T-cell (primary cell): Measurements from ENCODE around the gene CHTOP. TPM values are rescaled to one million over a fixed set of nuclear protein-coding genes. Genes with fewer than 3 reads are reported as not detected.
"Not testable (repeated sequence)": the region's sequence is repeated elsewhere in the genome, so short reads cannot be mapped to it uniquely, and the experiment has no call there.

Experiments
- ATAC-seq, 4 experiments: fragments of 200-7000 bp in 3 of 4; fragments of 150-1000 bp in 1 of 4; cut with Tn5 transposase; replicated peaks in 1 of 4; 1 replicate in 3 of 4; 2 replicates in 1 of 4; pipeline ENCODE4 v1.10.0; 2021; ENCODE audit warnings: moderate library complexity in 3 of 4, mild to moderate bottlenecking in 2 of 4, moderate number of reproducible peaks in 1 of 4
- CTCF ChIA-PET, 2 donors: fragments of 300-600 bp; sonication (Branson Sonifier 250); formaldehyde crosslinking; loops; one replicate each; lab custom pipeline; 2022; ENCODE audit warnings: antibody characterized with exemption in 2 of 2; lab: Charles Lee
- POLR2A ChIA-PET, 2 donors: fragments of 300-600 bp; sonication (Branson Sonifier 250); formaldehyde crosslinking; loops; one replicate each; lab custom pipeline; 2022; ENCODE audit warnings: antibody characterized with exemption in 2 of 2; lab: Charles Lee
- DNase-seq, 35 experiments: peaks; one replicate each; pipeline versions ENCODE4 v3.0.0 to v3.0.0-alpha.2; 2013 to 2023
- H3K27ac ChIP-seq: one replicate; pipeline ENCODE4 v1.5.1; 2013; ENCODE audit warnings: low read length
- H3K27me3 ChIP-seq, 2 experiments: replicated peaks in 1 of 2; 1 replicate in 1 of 2; 2 replicates in 1 of 2; pipeline versions ENCODE4 v1.6.1 to v1.7.0; 2013; ENCODE audit warnings: low read length in 1 of 2, mixed read lengths in 1 of 2; ENCODE audit not compliant: control insufficient read depth in 2 of 2, insufficient read depth in 2 of 2; ENCODE audit errors: extremely low read depth in 1 of 2
- H3K36me3 ChIP-seq, 2 donors: 1 replicate in 1 of 2; 2 replicates in 1 of 2; pipeline versions ENCODE4 v1.6.1 to v1.7.0; 2013; ENCODE audit warnings: low read length in 1 of 2; ENCODE audit not compliant: control insufficient read depth in 2 of 2, insufficient read depth in 1 of 2; ENCODE audit errors: extremely low read depth in 1 of 2
- H3K4me1 ChIP-seq, 2 experiments: 1 replicate in 1 of 2; 2 replicates in 1 of 2; pipeline versions ENCODE4 v1.6.1 to v1.7.0; 2013; ENCODE audit warnings: low read length in 2 of 2, mixed read lengths in 1 of 2; ENCODE audit not compliant: insufficient read depth in 2 of 2, control insufficient read depth in 1 of 2; ENCODE audit errors: extremely low read depth in 1 of 2
- H3K4me3 ChIP-seq, 2 donors: 1 replicate in 1 of 2; 2 replicates in 1 of 2; pipeline versions ENCODE4 v1.5.1 to v1.7.0; 2013; ENCODE audit warnings: mild to moderate bottlenecking in 2 of 2, low read length in 1 of 2, moderate library complexity in 1 of 2; ENCODE audit not compliant: control insufficient read depth in 1 of 2; ENCODE audit errors: extremely low read depth in 1 of 2
- H3K9me3 ChIP-seq: 2 replicates; pipeline ENCODE4 v1.7.0; 2013
- H3K27ac Mint-ChIP-seq, 2 donors: one replicate each; pipeline ENCODE4 v1.8.0; 2020 to 2021; ENCODE audit warnings: mild to moderate bottlenecking in 2 of 2, mixed read lengths in 2 of 2
- H3K27me3 Mint-ChIP-seq, 2 donors: one replicate each; pipeline ENCODE4 v1.8.0; 2021 to 2022; ENCODE audit warnings: mixed read lengths in 2 of 2
- H3K36me3 Mint-ChIP-seq: one replicate; pipeline ENCODE4 v1.8.0; 2021; ENCODE audit warnings: mixed read lengths
- H3K4me1 Mint-ChIP-seq, 3 donors: one replicate each; pipeline ENCODE4 v1.8.0; 2020 to 2022; ENCODE audit warnings: mixed read lengths in 3 of 3, mild to moderate bottlenecking in 1 of 3
- H3K4me3 Mint-ChIP-seq, 3 donors: one replicate each; pipeline ENCODE4 v1.8.0; 2020 to 2022; ENCODE audit warnings: mild to moderate bottlenecking in 3 of 3, mixed read lengths in 3 of 3, moderate library complexity in 3 of 3
- H3K9me3 Mint-ChIP-seq, 3 donors: one replicate each; pipeline ENCODE4 v1.8.0; 2020 to 2022; ENCODE audit warnings: mixed read lengths in 3 of 3
- WGBS: methylation state at CpG from one replicate; pipeline ENCODE4 v1.1.5; 2013; ENCODE audit warnings: missing lambda C conversion rate; ENCODE audit not compliant: insufficient coverage; 5-methylcytosine and 5-hydroxymethylcytosine counted together
- total RNA-seq, 35 experiments: library from RNA in 6 of 35; stranded (reverse) in 6 of 35; fragments of 120-200 nt in 1 of 35; gene quantifications; one replicate each; pipeline versions ENCODE4 v1.2.1 to v1.2.4 and lab custom pipeline; 2013 to 2026

Gene CHTOP
- total RNA-seq, 5 donors from 2014 or later (not counting 1 experiment from before 2014, with no cell fraction given) = 76.7 to 131 (median 130) TPM

GRCh38 chr1:153671628-153672353 lies 37.9 kb downstream of the CHTOP start:
- H3K27me3 Mint-ChIP-seq, H3K9me3 ChIP-seq, H3K4me3 Mint-ChIP-seq, H3K27me3 ChIP-seq, H3K9me3 Mint-ChIP-seq: not testable (repeated sequence)
- ChIA-PET POLR2A (interaction anchor here (0.6 to 1.5 kb wide), 7 partner anchors 19 to 320 kb away, joined by 3 to 4 read pairs (median 3); partner anchors contain the start of genes CHTOP (in 1 of the 2), GATAD2B (in 1 of the 2) and S100A6 (in 1 of the 2)), CTCF (interaction anchor here (0.6 to 1.0 kb wide), 4 partner anchors 8 to 136 kb away, joined by 3 to 6 read pairs (median 6); partner anchors contain the start of genes INTS3 (in 1 of the 2) and S100A6 (in 1 of the 2))
- Mint-ChIP-seq H3K36me3 (peaks cover 24% of the 10 kb centered on the region), H3K4me1 (peaks cover 12 to 30% (median 27%) of the 10 kb centered on the region in 3 donors), H3K27ac (peak overlapping the region in 1 of 2 donors; percentile 55)
- whole genome bisulfite sequencing = 31% methylated on average over 5 of the region's 28 CpGs
- peak overlapping the region; percentile 81 for H3K27ac ChIP-seq
- H3K4me1 ChIP-seq = peaks cover 15 to 25% of the 10 kb centered on the region in 2 experiments
- H3K36me3 ChIP-seq = peaks cover 14 to 18% of the 10 kb centered on the region in 2 donors
- ATAC-seq (peak; percentile 32 to 43 (median 39)), DNase-seq (peak in 27 of 35 experiments; percentile 10 to 55 (median 31))
- peak overlapping the region; percentile 55 to 96 for H3K4me3 ChIP-seq

- Mint-ChIP-seq H3K4me3 (peak overlapping the region in 1 of 3 donors; percentile 47), H3K9me3 (no peaks in the 10 kb centered on the region), H3K27me3 (peaks cover 14 to 21% of the 10 kb centered on the region in 2 donors), H3K36me3 (peaks cover 7% of the 10 kb centered on the region), H3K4me1 (peaks cover 15 to 28% (median 27%) of the 10 kb centered on the region in 3 donors), H3K27ac (peak overlapping the region in 1 of 2 donors; percentile 49)
- H3K36me3 ChIP-seq = peaks cover 1 to 3% of the 10 kb centered on the region in 2 donors
- no peak overlapping the region for H3K4me3 ChIP-seq
- DNase-seq = no peak
- CTCF ChIA-PET = interaction anchor here in 1 of 2 donors (0.6 kb wide), 1 partner anchor 234 kb away, joined by 3 read pairs; no protein-coding TSS in a partner anchor
- peaks cover 0 to 19% of the 10 kb centered on the region in 2 experiments for H3K27me3 ChIP-seq
- H3K9me3 ChIP-seq = no peaks in the 10 kb centered on the region
- peaks cover 18 to 35% of the 10 kb centered on the region in 2 experiments for H3K4me1 ChIP-seq
- no peak overlapping the region for H3K27ac ChIP-seq
- WGBS = no CpG with 5 or more reads among the region's 2 CpGs
- POLR2A ChIA-PET = no interaction called here
- ATAC-seq = no peak
Measured at GRCh38 chr1:153673511-153673910, 39.6 kb downstream of the CHTOP start.

GRCh38 chr1:153677718-153678518 lies 44.1 kb downstream of the CHTOP start:
- H3K27me3 Mint-ChIP-seq = peaks cover 38 to 45% of the 10 kb centered on the region in 2 donors
- H3K27ac Mint-ChIP-seq = peak overlapping the region in 1 of 2 donors; percentile 65
- no peaks in the 10 kb centered on the region for H3K9me3 Mint-ChIP-seq
- 5% methylated on average over 21 of the region's 29 CpGs for WGBS
- Histone ChIP-seq H3K4me3 (peak overlapping the region; percentile 28 to 51), H3K36me3 (no peaks in the 10 kb centered on the region), H3K27me3 (peaks cover 2 to 55% of the 10 kb centered on the region in 2 experiments), H3K27ac (no peak overlapping the region), H3K9me3 (no peaks in the 10 kb centered on the region), H3K4me1 (peaks cover 13 to 25% of the 10 kb centered on the region in 2 experiments)
- H3K4me1 Mint-ChIP-seq = peaks cover 16 to 27% (median 22%) of the 10 kb centered on the region in 3 donors
- POLR2A ChIA-PET = interaction anchor here (0.6 to 0.7 kb wide), 2 partner anchors 18 to 482 kb away, joined by 3 to 4 read pairs; no protein-coding TSS in a partner anchor
- CTCF ChIA-PET = interaction anchor here (0.5 to 0.8 kb wide), 7 partner anchors 13 to 408 kb away, joined by 3 to 7 read pairs (median 4); no protein-coding TSS in a partner anchor
- ATAC-seq = peak in 2 of 4 experiments; percentile 47 to 53
- DNase-seq = peak in 22 of 35 experiments; percentile 8 to 71 (median 33)
- peak overlapping the region; percentile 69 to 81 (median 77) for H3K4me3 Mint-ChIP-seq
- no peaks in the 10 kb centered on the region for H3K36me3 Mint-ChIP-seq

- Mint-ChIP-seq H3K9me3 (no peaks in the 10 kb centered on the region), H3K4me1 (peaks cover 16 to 27% (median 22%) of the 10 kb centered on the region in 3 donors), H3K36me3 (no peaks in the 10 kb centered on the region), H3K27me3 (peaks cover 38 to 49% of the 10 kb centered on the region in 2 donors), H3K4me3 (peak within 1 kb of the TSS; percentile 77 to 81 (median 81)), H3K27ac (peak within 1 kb of the TSS in 1 of 2 donors; percentile 65)
- peak within 1 kb of the TSS; percentile 39 to 51 for H3K4me3 ChIP-seq
- H3K36me3 ChIP-seq = no peaks in the 10 kb centered on the region
- H3K9me3 ChIP-seq = no peaks in the 10 kb centered on the region
- peak in 11 of 35 experiments; percentile 14 to 41 (median 22) for DNase-seq
- WGBS = under 1% methylated on average over 69 of the region's 78 CpGs
- ChIA-PET POLR2A (interaction anchor here in 1 of 2 donors (0.7 kb wide), 1 partner anchor 17 kb away, joined by 3 read pairs; no protein-coding TSS in a partner anchor), CTCF (interaction anchor here (0.5 to 0.8 kb wide), 5 partner anchors 14 to 409 kb away, joined by 3 to 7 read pairs (median 4); no protein-coding TSS in a partner anchor)
- no peak within 1 kb of the TSS for H3K27ac ChIP-seq
- H3K4me1 ChIP-seq = peaks cover 13 to 25% of the 10 kb centered on the region in 2 experiments
- H3K27me3 ChIP-seq = peaks cover 2 to 56% of the 10 kb centered on the region in 2 experiments
- peak; percentile 44 to 58 (median 56) for ATAC-seq
Measured at GRCh38 chr1:153678519-153679336, 44.9 kb downstream of the CHTOP start, which contains the start of gene NPR1. Gene NPR1, plus strand, starts transcription at chr1:153678688. Its CDS starts 421 bp downstream, at chr1:153679109.

- peaks cover 40 to 53% of the 10 kb centered on the region in 2 donors for H3K27me3 Mint-ChIP-seq
- ChIA-PET CTCF (interaction anchor here in 1 of 2 donors (1.2 kb wide), 1 partner anchor 168 kb away, joined by 3 read pairs; no protein-coding TSS in a partner anchor), POLR2A (interaction anchor here in 1 of 2 donors (0.6 kb wide), 1 partner anchor 127 kb away, joined by 3 read pairs; no protein-coding TSS in a partner anchor)
- peaks cover 16 to 27% (median 22%) of the 10 kb centered on the region in 3 donors for H3K4me1 Mint-ChIP-seq
- WGBS = 3% methylated on average over 70 of the region's 73 CpGs
- Histone ChIP-seq H3K4me3 (peak overlapping the region; percentile 39 to 51), H3K36me3 (no peaks in the 10 kb centered on the region), H3K27me3 (peaks cover 2 to 61% of the 10 kb centered on the region in 2 experiments), H3K27ac (no peak overlapping the region), H3K4me1 (peaks cover 13 to 25% of the 10 kb centered on the region in 2 experiments), H3K9me3 (no peaks in the 10 kb centered on the region)
- peak in 12 of 35 experiments; percentile 4 to 48 (median 26) for DNase-seq
- ATAC-seq = peak; percentile 65 to 78 (median 68)
- peak overlapping the region; percentile 72 to 81 (median 81) for H3K4me3 Mint-ChIP-seq
- no peaks in the 10 kb centered on the region for H3K9me3 Mint-ChIP-seq
- H3K36me3 Mint-ChIP-seq = no peaks in the 10 kb centered on the region
- H3K27ac Mint-ChIP-seq = peak overlapping the region in 1 of 2 donors; percentile 39
Measured at GRCh38 chr1:153679337-153680119, 45.7 kb downstream of the CHTOP start.
